ENCODE data around the gene KCTD18.

Gene KCTD18
- 15.0 to 29.4 reads per million in 2 donors for total RNA-seq

DNA sequence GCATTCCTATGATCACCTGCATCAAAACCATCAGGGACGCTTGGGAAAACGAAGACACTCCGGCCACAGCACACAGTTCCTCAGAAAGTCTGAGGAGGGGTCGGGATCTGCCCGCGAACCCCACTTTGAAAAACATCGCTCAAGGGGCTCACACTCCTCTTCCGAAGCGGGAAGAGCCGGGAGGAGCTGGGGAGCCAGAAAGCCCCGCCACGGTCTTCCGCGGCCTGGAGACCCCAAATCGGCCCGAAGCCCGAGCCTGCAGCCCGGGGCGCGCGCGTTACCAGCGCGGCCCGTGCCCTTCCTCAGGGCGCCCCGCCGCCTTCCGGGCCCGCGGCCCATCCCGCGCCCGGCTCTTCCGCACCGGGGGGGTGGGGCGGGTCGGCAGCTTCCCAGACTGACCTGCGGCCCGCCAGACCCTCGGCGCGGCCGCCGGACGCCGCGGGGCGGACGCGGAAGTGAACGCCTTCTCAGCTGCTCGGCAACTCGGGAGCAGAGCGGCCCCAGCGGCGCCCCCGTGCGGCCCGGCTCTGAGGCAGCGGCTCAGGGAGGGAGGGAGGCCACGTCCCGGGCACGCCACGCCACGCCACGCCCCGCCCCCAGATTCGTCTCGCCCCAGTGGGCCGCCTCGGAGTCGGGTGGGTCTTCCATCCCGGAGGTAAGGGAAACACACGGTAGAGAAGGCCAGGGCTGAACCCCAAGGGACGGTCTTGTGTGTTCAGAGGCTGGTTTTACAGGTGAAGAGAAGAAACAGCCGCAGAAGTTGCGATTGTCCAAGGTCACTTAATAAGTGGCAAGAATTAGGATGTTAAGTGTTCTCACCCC lies at the start of gene KCTD18:
TSS of gene KCTD18 (minus strand) at position 457 of the 822 bp plus-strand sequence. CDS start 3,052 bp downstream, outside the sequence.
- peak; percentile 81 to 92 (median 86) for DNase-seq

DNA sequence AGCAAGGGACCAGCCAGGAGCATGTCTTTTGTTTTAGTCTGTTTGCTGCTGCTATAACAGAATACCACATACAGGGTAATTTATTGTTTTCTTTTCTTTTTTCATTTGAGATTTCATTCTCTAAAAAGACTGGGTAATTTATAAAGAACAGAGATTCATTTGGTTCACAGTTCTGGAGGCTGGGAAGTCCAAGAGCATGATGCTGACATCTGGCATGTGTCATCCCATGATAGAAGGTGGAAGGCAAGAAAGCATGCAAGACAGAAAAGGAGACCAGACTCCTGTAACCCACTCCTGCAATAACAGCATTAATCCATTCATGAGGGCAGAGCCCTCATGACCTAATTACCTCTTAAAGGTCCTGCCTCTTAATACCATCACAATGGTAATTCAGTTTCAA lies 30.9 kb upstream of the KCTD18 start:
- DNase-seq, result no peak

DNA sequence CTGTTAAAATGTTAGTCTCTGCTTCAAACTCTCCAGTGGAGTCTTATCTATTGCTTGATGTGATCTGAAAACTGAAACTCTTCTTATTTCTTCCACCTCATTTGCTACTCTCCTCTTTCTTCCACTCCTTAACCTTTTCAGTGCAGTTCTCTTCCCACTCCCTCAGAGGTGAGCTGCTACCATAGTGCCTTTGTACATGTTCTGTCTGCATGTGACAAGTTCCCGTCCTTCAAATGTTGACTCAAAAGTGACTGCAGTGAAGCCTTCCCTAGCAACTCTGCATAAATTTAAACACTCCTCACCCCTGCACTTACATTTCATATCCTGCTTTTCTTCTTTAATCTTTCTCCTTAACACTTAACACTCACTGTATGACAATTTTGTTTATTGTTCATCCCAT lies 28.3 kb upstream of the KCTD18 start:
- no peak for DNase-seq

GRCh38 chr2:200534572-200534971 lies 24.7 kb upstream of the KCTD18 start:
- DNase-seq, result no peak

DNA sequence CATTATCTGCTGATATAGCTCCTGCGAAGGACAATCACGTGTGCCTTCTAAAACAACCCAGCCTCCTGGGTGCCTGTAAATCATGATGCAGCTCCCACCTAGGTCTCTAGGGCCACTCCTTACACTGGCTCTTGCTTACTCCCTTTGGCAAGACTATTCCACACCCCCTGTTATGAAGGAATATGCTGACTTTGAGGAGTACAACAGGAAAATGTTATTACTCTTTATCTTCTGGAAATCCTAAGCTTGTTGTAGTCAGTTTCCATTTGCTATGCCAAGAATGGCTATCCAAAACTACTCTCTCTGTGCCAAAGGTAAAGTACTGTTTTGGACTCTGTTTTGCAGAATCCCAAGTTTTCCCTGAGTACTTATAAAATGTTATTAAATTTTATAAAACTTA lies 23.9 kb upstream of the KCTD18 start:
- DNase-seq, result no peak

- no peak for DNase-seq
Measured at GRCh38 chr2:200528228-200528627, 18.4 kb upstream of the KCTD18 start.

DNA sequence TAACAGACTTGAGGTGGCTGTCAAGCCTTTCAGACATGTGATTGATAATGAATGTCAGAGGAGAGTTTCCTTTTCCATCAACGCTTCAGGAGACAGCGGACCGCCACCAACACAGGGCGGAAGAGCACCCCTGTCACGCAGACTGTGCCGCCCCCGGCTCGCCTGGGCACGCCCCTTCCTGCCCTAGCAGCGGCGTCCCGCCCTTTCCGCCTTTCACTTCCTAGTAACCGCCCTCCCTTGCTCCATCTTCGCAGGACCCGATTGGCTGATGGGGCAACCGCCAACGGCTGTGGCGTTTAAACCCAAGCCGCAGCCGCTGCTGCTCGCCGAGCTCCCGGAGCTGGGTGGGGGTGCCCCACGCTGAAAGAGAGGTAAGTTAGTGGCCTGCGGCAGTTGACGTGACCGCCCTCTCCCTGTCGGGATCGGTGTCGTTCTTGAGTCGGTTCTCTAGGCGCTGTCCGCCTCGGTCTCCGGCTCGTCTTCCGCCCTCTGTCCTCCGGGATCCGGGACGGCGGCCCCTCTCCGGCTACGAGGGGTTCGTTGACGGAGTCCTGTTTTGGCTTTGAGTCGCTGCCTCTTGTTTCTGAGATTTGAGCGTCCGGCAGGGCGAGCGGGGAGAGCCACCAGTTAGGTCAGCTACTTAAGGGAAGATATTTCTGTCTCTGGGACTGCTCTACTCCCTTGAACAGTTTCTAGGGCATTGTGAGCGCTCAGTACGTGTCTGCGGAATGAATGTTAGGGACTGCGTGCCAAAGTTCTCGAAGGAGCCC lies 16.2 kb upstream of the KCTD18 start, which contains the start of gene SGO2:
TSS of gene SGO2 (plus strand) at position 326 of the 770 bp plus-strand sequence. CDS start 6,769 bp downstream, outside the sequence.
- peak; percentile 90 to 98 (median 93) for DNase-seq

DNA sequence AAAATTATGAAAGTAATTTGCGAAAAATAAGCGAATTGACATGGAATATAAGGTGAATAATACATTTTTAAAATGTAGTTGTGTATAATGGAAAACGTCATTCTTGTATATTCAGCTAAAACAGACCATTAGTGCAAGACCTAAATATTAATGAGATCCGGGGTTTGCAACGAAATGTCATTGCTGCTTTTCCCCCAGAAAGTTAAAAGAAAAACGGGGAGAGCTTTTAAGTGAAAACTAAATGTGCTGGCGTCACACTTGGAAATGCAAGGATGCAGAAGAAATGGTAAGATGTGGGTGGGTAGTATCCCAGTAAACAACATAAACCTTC lies 15.6 kb upstream of the KCTD18 start:
- DNase-seq, result no peak

GRCh38 chr2:200525066-200525465 lies 15.2 kb upstream of the KCTD18 start:
- DNase-seq, result no peak

DNA sequence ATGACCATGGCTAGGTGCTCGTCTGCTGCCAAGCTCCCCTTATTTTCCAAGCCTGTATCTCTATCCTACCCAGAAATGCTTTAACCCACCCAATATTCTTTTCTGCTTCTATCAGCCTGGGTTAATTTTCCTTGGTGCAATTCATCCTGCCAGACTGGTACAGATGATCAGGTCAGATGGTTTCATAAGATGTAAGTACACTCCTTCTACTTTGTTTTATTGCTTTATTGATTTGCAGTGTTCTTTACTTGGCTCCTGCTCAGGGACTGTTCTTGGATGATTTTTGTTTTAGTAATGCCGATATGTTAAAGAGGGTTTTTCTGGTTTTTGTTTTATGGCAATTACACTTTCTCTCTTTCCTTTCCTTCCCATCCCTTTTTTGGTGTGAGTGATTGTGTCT lies 13.7 kb upstream of the KCTD18 start:
- no peak for DNase-seq

- peak in 1 of 5 experiments; percentile 18 for DNase-seq
Measured at GRCh38 chr2:200523158-200523557, 13.3 kb upstream of the KCTD18 start.

- no peak for DNase-seq
Measured at GRCh38 chr2:200515155-200515554, 5.3 kb upstream of the KCTD18 start.

- peak in 1 of 5 experiments; percentile 9 for DNase-seq
Measured at GRCh38 chr2:200509235-200509611, 645 bp downstream of the KCTD18 start.

DNA sequence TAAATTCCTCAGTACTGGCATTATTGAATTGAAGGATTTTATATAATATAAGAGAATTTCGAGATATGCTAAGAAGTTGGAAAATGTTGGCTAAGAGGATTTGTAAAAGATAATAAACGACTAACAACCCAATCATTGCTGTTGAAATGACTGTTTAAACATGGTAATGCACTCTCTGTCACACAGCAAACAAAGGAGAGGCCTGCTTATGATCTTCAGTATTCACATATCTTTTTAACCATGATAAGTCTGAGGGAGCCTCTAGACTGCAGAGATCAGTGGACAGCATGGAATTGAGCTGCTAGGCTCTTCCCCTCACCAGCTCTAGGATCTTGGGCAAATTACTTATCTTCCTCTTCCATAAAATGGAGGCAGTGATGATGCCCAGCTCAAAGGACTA lies 2.7 kb downstream of the KCTD18 start:
- DNase-seq, result no peak

- DNase-seq, result no peak
Measured at GRCh38 chr2:200506679-200507078, 3.2 kb downstream of the KCTD18 start.

DNA sequence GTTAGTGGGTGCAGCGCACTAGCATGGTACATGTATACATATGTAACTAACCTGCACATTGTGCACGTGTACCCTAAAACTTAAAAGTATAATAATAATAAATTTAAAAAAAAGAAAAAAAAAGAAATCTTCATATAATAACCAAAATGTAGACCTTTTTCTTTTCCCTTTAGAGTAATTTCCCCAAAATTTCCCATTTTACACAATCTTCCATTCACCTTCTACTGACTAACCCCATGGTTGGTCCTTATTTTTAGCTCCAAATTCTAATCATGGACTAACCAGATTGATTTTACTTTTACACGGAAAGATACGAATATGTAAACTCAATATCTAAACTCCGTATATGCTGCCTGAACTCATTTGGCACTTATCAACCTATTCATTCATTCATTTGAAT lies 7.7 kb downstream of the KCTD18 start:
- DNase-seq, result no peak

DNA sequence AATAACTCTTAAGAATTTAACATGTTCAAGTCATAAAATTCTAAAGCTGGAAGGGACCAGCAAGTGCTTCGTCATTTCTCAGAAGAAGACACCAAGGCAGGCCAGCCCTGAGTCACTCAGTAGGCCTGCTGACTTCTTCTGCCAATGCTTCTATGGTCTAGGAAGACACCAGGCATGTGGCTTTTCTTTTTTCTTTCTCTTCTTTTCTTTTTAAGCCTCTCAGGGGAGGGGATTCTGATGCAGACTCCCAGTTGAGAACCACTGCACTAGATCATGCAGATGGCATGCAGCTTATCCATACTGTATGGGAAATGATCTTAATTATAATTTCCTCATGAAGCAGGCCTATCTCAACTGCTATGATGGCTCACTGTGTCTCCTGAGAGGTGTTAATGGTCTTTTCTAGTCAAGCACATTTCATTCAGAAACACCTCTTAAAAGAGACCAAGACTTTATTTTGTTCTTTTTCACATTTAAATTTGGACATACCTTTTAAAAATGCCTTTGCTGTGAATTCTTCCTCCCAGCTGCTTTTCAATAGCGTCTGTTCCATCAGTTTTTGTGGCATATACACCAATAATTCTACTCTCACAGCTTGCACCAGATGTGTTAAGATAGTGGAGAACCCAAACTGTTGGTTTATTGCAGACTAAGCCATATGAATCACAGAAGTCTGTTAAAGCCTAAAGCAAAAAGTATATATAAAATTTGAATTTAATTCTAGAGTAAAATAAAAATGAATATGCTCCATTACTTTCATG lies 11.3 kb downstream of the KCTD18 start:
- DNase-seq, result no peak

- no peak for DNase-seq
Measured at GRCh38 chr2:200496696-200497095, 13.2 kb downstream of the KCTD18 start.

DNA sequence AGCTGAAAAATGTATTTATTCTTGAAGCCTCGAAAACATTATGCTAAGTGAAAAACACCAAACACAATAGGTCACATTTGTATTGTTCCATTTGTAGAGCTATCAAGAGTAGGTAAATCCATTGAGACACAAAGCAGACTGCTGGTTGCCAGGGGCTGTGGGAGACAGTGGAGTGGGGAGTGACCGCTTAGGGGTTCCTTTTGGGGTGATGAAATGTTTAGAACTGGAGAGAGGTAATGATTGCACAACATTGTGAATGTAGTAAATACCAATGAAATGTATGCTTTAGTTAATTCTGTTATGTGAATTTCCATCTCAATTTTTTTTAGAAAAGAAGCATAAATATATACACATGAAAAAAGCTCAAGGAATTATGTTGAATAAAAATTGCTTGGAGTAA lies 15.8 kb downstream of the KCTD18 start:
- no peak for DNase-seq

DNA sequence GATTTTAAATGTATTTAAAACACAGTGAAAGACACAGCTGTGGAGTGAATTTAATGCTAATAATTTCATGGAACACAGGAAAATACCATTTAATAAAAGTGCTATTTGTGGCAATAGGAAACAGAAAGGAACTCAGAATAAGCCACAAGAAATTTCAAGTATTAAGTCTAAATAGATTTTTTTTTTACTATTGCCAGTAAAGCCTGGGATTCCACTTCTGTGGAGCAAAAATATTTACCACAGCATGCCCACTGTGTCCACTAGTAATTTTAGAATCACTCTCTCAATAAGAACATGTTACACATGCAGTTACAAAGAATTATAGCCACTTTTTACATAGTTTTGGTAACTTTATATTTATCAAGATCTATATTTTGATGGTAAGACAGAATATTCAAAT lies 17.2 kb downstream of the KCTD18 start:
- DNase-seq, result no peak

- DNase-seq, result no peak
Measured at GRCh38 chr2:200490001-200490400, 19.9 kb downstream of the KCTD18 start.

DNA sequence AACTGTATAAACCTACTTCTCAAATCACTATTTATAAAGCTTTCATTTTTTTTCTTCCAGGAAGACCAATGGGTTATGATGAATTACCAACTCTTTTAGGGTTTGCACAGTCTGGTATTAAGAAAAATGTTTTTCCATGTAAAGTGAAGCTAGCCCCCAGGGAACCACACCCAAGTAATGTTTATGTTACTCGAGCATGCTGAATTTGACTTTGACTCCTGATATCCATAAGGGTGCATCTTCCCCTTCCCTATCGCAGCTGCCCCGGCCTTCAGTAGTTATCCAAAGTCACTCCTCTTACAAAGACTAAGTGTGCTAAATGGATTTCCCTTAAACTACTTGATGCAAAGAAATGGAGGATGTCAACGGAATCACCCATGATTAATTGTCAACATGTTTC lies 21.7 kb downstream of the KCTD18 start:
- DNase-seq, result no peak

DNA sequence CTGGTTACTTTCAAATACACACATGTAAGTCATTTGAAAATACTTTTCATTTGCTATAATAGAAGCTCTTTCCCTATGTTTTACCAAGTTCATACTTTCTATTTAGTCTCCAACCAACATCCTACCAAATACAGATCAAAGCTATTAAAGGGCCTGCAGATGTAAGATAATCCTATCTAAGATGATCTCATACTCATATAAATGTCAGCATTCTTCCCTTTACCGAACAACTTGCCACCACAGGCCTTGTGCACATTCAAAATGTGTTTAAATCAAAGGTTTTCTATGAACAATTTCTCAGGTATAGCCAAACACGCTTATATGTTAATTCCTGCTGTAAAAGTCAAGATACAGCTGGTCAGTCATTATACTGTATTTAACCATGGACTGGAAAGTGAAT lies 23.3 kb downstream of the KCTD18 start:
- DNase-seq, result no peak

Data from T-helper 2 cell (primary cell).